ENCODE results near the gene FOXD3. TPM values are rescaled to one million over a fixed set of nuclear protein-coding genes. Genes with fewer than 3 reads are reported as not detected.
"Not testable (repeated sequence)": the region's sequence is repeated elsewhere in the genome, so short reads cannot be mapped to it uniquely, and the experiment has no call there.

The FOXD3 gene
- total and polyA plus RNA-seq, 7 donors = 0.31 to 5.0 (median 3.9) TPM; not detected in 2

- H3K4me3 ChIP-seq = no peak overlapping the region
- WGBS, 2 donors = 92 to 96% methylated on average over 5 of the region's 5 CpGs
- intact Hi-C loops (cut with DNase I) = no loop called here
- H3K27me3 ChIP-seq = peaks cover 0 to 25% (median 0%) of the 10 kb centered on the region in 3 donors
- no peaks in the 10 kb centered on the region for H3K4me1 ChIP-seq
- peaks cover 0 to 2% (median 0%) of the 10 kb centered on the region in 4 donors for H3K9me3 ChIP-seq
- DNase-seq = no peak
- H3K36me3 ChIP-seq = no peaks in the 10 kb centered on the region
- TF ChIP-seq POLR2A (IDR thresholded peaks at IDR 0.05) = no peak
- no peak for TF ChIP-seq POLR2AphosphoS5 (IDR thresholded peaks at IDR 0.05)
- TF ChIP-seq CTCF (IDR thresholded peaks at IDR 0.05) = no peak
- no peak for TF ChIP-seq EP300 (IDR thresholded peaks at IDR 0.05)
- no peak overlapping the region for H3K27ac ChIP-seq
These were observed 28.0 kb downstream of the FOXD3 start for GRCh38 chr1:63350320-63350719.

- Histone ChIP-seq H3K9me3 (peaks cover 0 to 2% (median 0%) of the 10 kb centered on the region in 4 donors), H3K4me3 (no peak overlapping the region), H3K4me1 (no peaks in the 10 kb centered on the region), H3K27ac (no peak overlapping the region), H3K27me3 (peaks cover 0 to 19% (median 0%) of the 10 kb centered on the region in 3 donors), H3K36me3 (no peaks in the 10 kb centered on the region)
- 50 to 85% methylated on average over 2 of the region's 2 CpGs for WGBS, 2 donors
- DNase-seq = no peak
- intact Hi-C loops (cut with DNase I) = no loop called here
- TF ChIP-seq EP300 (IDR thresholded peaks at IDR 0.05) (no peak), POLR2A (IDR thresholded peaks at IDR 0.05) (no peak), POLR2AphosphoS5 (IDR thresholded peaks at IDR 0.05) (no peak), CTCF (IDR thresholded peaks at IDR 0.05) (no peak)
These were observed 30.4 kb downstream of the FOXD3 start for GRCh38 chr1:63352736-63353135.

- intact Hi-C loops (cut with DNase I); H3K4me1 ChIP-seq; DNase-seq; H3K9me3 ChIP-seq; H3K4me3 ChIP-seq; H3K36me3 ChIP-seq; H3K27ac ChIP-seq: not testable (repeated sequence)
- 77 to 93% methylated on average over 2 of the region's 2 CpGs for whole genome bisulfite sequencing, 2 donors
- H3K27me3 ChIP-seq = peaks cover 0 to 19% (median 0%) of the 10 kb centered on the region in 3 donors
These were observed 33.9 kb downstream of the FOXD3 start for GRCh38 chr1:63356234-63356633.

GRCh38 chr1:63359561-63359960 lies 37.2 kb downstream of the FOXD3 start:
- H3K27me3 ChIP-seq = peaks cover 0 to 2% (median 0%) of the 10 kb centered on the region in 3 donors
- H3K9me3 ChIP-seq = no peaks in the 10 kb centered on the region
- 92% methylated on average over 5 of the region's 5 CpGs for WGBS, 2 donors
- H3K27ac ChIP-seq = no peak overlapping the region
- H3K36me3 ChIP-seq = no peaks in the 10 kb centered on the region
- TF ChIP-seq EP300 (IDR thresholded peaks at IDR 0.05) = no peak
- no peak for TF ChIP-seq POLR2A (IDR thresholded peaks at IDR 0.05)
- no peak for DNase-seq
- H3K4me3 ChIP-seq = no peak overlapping the region
- intact Hi-C loops (cut with DNase I) = no loop called here
- H3K4me1 ChIP-seq = no peaks in the 10 kb centered on the region

- Histone ChIP-seq H3K9me3 (no peaks in the 10 kb centered on the region), H3K27me3 (no peaks in the 10 kb centered on the region), H3K36me3 (no peaks in the 10 kb centered on the region), H3K4me3 (no peak overlapping the region), H3K27ac (no peak overlapping the region), H3K4me1 (peaks cover 0 to 3% (median 1%) of the 10 kb centered on the region in 4 donors)
- no peak for TF ChIP-seq POLR2A (IDR thresholded peaks at IDR 0.05)
- TF ChIP-seq EP300 (IDR thresholded peaks at IDR 0.05) = no peak
- TF ChIP-seq CTCF (IDR thresholded peaks at IDR 0.05) = no peak
- no peak for TF ChIP-seq POLR2AphosphoS5 (IDR thresholded peaks at IDR 0.05)
- intact Hi-C loops (cut with DNase I) = loop anchor here (10.0 kb wide), 1 partner anchor 927 kb away; the partner anchor contains the start of gene USP1
- 25 to 61% methylated on average over 1 of the region's 1 CpG for WGBS, 2 donors
- DNase-seq = no peak
These were observed 39.7 kb downstream of the FOXD3 start for GRCh38 chr1:63362073-63362472.

- H3K27ac ChIP-seq = no peak overlapping the region
- no peak overlapping the region for H3K4me3 ChIP-seq
- H3K36me3 ChIP-seq = no peaks in the 10 kb centered on the region
- intact Hi-C loops (cut with DNase I) = loop anchor here (10.0 kb wide), 1 partner anchor 928 kb away; the partner anchor contains the start of gene USP1
- WGBS, 2 donors = 93 to 95% methylated on average over 1 of the region's 1 CpG
- no peaks in the 10 kb centered on the region for H3K9me3 ChIP-seq
- H3K27me3 ChIP-seq = no peaks in the 10 kb centered on the region
- H3K4me1 ChIP-seq = peaks cover 0 to 5% (median 2%) of the 10 kb centered on the region in 4 donors
- DNase-seq = no peak
- TF ChIP-seq POLR2A (IDR thresholded peaks at IDR 0.05) = no peak
- TF ChIP-seq CTCF (IDR thresholded peaks at IDR 0.05) = no peak
- no peak for TF ChIP-seq POLR2AphosphoS5 (IDR thresholded peaks at IDR 0.05)
- no peak for TF ChIP-seq EP300 (IDR thresholded peaks at IDR 0.05)
These were observed 40.2 kb downstream of the FOXD3 start for GRCh38 chr1:63362578-63362977.
